ENCODE results near the gene EWSR1. TPM values are rescaled to one million over a fixed set of nuclear protein-coding genes. Genes with fewer than 3 reads are reported as not detected.

EWSR1 gene
- total and polyA plus RNA-seq, 2 experiments from 2014 or later = 154 to 210 TPM

- Histone ChIP-seq H3K9ac (no peak overlapping the region), H3K4me2 (ENCODE audit: unreplicated experiment) (no peak overlapping the region), H3K79me2 (ENCODE audit: insufficient read depth) (peaks cover 95% of the 10 kb centered on the region), H3K4me1 (ENCODE audit: insufficient read depth) (no peaks in the 10 kb centered on the region), H3K27ac (no peak overlapping the region), H3K36me3 (ENCODE audit: low read depth) (peaks cover 97% of the 10 kb centered on the region), H4K20me1 (ENCODE audit: insufficient read depth) (no peaks in the 10 kb centered on the region), H3K9me2 (ENCODE audit: insufficient read depth) (no peaks in the 10 kb centered on the region), H3K4me3 (no peak overlapping the region), H3K9me3 (ENCODE audit: low read depth) (no peaks in the 10 kb centered on the region), H3F3A (ENCODE audit: insufficient read depth) (peaks cover 26% of the 10 kb centered on the region), H3K27me3 (replicated peaks; ENCODE audit: insufficient read depth) (no peaks in the 10 kb centered on the region), H2AFZ (no peak overlapping the region)
- no peak for DNase-seq
- in situ Hi-C loops (cut with MboI) = no loop called here
- WGBS, 2 experiments (ENCODE audit: low coverage in 1 of 2, low lambda C conversion rate in 2 of 2, missing lambda C conversion rate in 2 of 2) = 75 to 82% methylated on average over 5 of the region's 5 CpGs
- TF ChIP-seq EZH2 (IDR thresholded peaks at IDR 0.05; ENCODE audit: insufficient read depth, poor library complexity, severe bottlenecking) = no peak
- TF ChIP-seq EZH2phosphoT487 (IDR thresholded peaks at IDR 0.05; ENCODE audit: insufficient read depth, low read depth) = no peak
These were observed 22.0 kb downstream of the EWSR1 start for GRCh38 chr22:29290061-29290460.

GRCh38 chr22:29291215-29291614 is 23.1 kb downstream of the EWSR1 start:
- DNase-seq = no peak
- H3K79me2 ChIP-seq (ENCODE audit: insufficient read depth) = peaks cover 87% of the 10 kb centered on the region
- TF ChIP-seq EZH2 (IDR thresholded peaks at IDR 0.05; ENCODE audit: insufficient read depth, poor library complexity, severe bottlenecking) (no peak), EZH2phosphoT487 (IDR thresholded peaks at IDR 0.05; ENCODE audit: insufficient read depth, low read depth) (no peak)
- H3K9me3 ChIP-seq (ENCODE audit: low read depth) = no peaks in the 10 kb centered on the region
- H3K9me2 ChIP-seq (ENCODE audit: insufficient read depth) = no peaks in the 10 kb centered on the region
- no peak overlapping the region for H3K4me2 ChIP-seq (ENCODE audit: unreplicated experiment)
- no peaks in the 10 kb centered on the region for H3K27me3 ChIP-seq (replicated peaks; ENCODE audit: insufficient read depth)
- 60 to 68% methylated on average over 7 of the region's 7 CpGs for WGBS, 2 experiments (ENCODE audit: low coverage in 1 of 2, low lambda C conversion rate in 2 of 2, missing lambda C conversion rate in 2 of 2)
- peaks cover 98% of the 10 kb centered on the region for H3K36me3 ChIP-seq (ENCODE audit: low read depth)
- no peaks in the 10 kb centered on the region for H4K20me1 ChIP-seq (ENCODE audit: insufficient read depth)
- H2AFZ ChIP-seq = no peak overlapping the region
- peaks cover 35% of the 10 kb centered on the region for H3F3A ChIP-seq (ENCODE audit: insufficient read depth)
- in situ Hi-C loops (cut with MboI) = no loop called here
- H3K4me1 ChIP-seq (ENCODE audit: insufficient read depth) = no peaks in the 10 kb centered on the region
- no peak overlapping the region for H3K9ac ChIP-seq
- H3K4me3 ChIP-seq = no peak overlapping the region
- no peak overlapping the region for H3K27ac ChIP-seq

GRCh38 chr22:29292379-29292778 is 24.3 kb downstream of the EWSR1 start:
- Histone ChIP-seq H4K20me1 (ENCODE audit: insufficient read depth) (no peaks in the 10 kb centered on the region), H3K4me2 (ENCODE audit: unreplicated experiment) (no peak overlapping the region), H3K9me3 (ENCODE audit: low read depth) (no peaks in the 10 kb centered on the region), H3F3A (ENCODE audit: insufficient read depth) (peaks cover 47% of the 10 kb centered on the region), H2AFZ (no peak overlapping the region), H3K9ac (no peak overlapping the region), H3K9me2 (ENCODE audit: insufficient read depth) (no peaks in the 10 kb centered on the region), H3K4me3 (no peak overlapping the region), H3K27ac (no peak overlapping the region), H3K27me3 (replicated peaks; ENCODE audit: insufficient read depth) (no peaks in the 10 kb centered on the region), H3K36me3 (ENCODE audit: low read depth) (peaks cover 100% of the 10 kb centered on the region), H3K79me2 (ENCODE audit: insufficient read depth) (peaks cover 79% of the 10 kb centered on the region), H3K4me1 (ENCODE audit: insufficient read depth) (no peaks in the 10 kb centered on the region)
- no peak for TF ChIP-seq EZH2 (IDR thresholded peaks at IDR 0.05; ENCODE audit: insufficient read depth, poor library complexity, severe bottlenecking)
- no peak for TF ChIP-seq EZH2phosphoT487 (IDR thresholded peaks at IDR 0.05; ENCODE audit: insufficient read depth, low read depth)
- no peak for DNase-seq
- in situ Hi-C loops (cut with MboI) = no loop called here

DNA sequence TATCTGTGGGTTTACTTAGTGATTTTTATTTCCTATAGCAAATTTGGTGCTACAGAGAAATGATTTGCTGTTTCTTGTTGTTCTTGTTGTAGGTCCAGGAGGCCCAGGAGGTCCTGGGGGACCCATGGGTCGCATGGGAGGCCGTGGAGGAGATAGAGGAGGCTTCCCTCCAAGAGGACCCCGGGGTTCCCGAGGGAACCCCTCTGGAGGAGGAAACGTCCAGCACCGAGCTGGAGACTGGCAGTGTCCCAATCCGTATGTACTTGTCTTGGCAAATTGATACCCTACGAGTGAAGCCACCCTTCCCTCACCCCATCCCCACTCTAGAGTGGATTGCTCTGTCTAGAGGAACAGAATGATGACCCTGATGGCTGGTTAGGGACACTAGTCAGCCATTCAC is 30.6 kb downstream of the EWSR1 start:
- no peaks in the 10 kb centered on the region for H4K20me1 ChIP-seq (ENCODE audit: insufficient read depth)
- in situ Hi-C loops (cut with MboI) = no loop called here
- peaks cover 68% of the 10 kb centered on the region for H3K36me3 ChIP-seq (ENCODE audit: low read depth)

More for the DNA sequence above, 30.6 kb downstream of the EWSR1 start:
- Histone ChIP-seq H3F3A (ENCODE audit: insufficient read depth) (peaks cover 56% of the 10 kb centered on the region), H3K27ac (no peak overlapping the region), H3K4me2 (ENCODE audit: unreplicated experiment) (no peak overlapping the region), H3K79me2 (ENCODE audit: insufficient read depth) (peaks cover 17% of the 10 kb centered on the region), H3K9me2 (ENCODE audit: insufficient read depth) (no peaks in the 10 kb centered on the region), H3K4me3 (no peak overlapping the region), H2AFZ (no peak overlapping the region), H3K9me3 (ENCODE audit: low read depth) (no peaks in the 10 kb centered on the region), H3K9ac (no peak overlapping the region), H3K4me1 (ENCODE audit: insufficient read depth) (no peaks in the 10 kb centered on the region), H3K27me3 (replicated peaks; ENCODE audit: insufficient read depth) (no peaks in the 10 kb centered on the region)
- TF ChIP-seq EZH2 (IDR thresholded peaks at IDR 0.05; ENCODE audit: insufficient read depth, poor library complexity, severe bottlenecking) (no peak), EZH2phosphoT487 (IDR thresholded peaks at IDR 0.05; ENCODE audit: insufficient read depth, low read depth) (no peak)
- no peak for DNase-seq
- WGBS, 2 experiments (ENCODE audit: low coverage in 1 of 2, low lambda C conversion rate in 2 of 2, missing lambda C conversion rate in 2 of 2) = 78 to 79% methylated on average over 8 of the region's 8 CpGs

All from GM23248 (cell line).